KMS-11 (cell line): Measurements from ENCODE around the gene NAA10.

Source experiments
- H2AFZ ChIP-seq: fragments of 200-600 bp; sonication (generic); 2 replicates; pipeline ENCODE4 v1.6.1; 2016; ENCODE audit warnings: antibody characterized with exemption, mixed run types, low read depth
- H3K27ac ChIP-seq: fragments of 200-600 bp; sonication (generic); 2 replicates; pipeline ENCODE4 v1.6.1; 2016; ENCODE audit warnings: mild to moderate bottlenecking, mixed run types
- H3K27me3 ChIP-seq: fragments of 200-600 bp; sonication (generic); 2 replicates; pipeline ENCODE4 v1.6.1; 2017; ENCODE audit warnings: mild to moderate bottlenecking, low read depth, mixed run types, moderate library complexity; ENCODE audit not compliant: insufficient read depth
- H3K36me3 ChIP-seq: fragments of 200-600 bp; sonication (generic); 2 replicates; pipeline ENCODE4 v1.6.1; 2017; ENCODE audit warnings: mild to moderate bottlenecking, mixed run types; ENCODE audit not compliant: insufficient read depth
- H3K4me1 ChIP-seq: fragments of 200-600 bp; sonication (generic); 2 replicates; pipeline ENCODE4 v1.6.1; 2016; ENCODE audit warnings: mild to moderate bottlenecking, low read depth, mixed run types; ENCODE audit not compliant: poor library complexity, severe bottlenecking
- H3K4me2 ChIP-seq: fragments of 200-600 bp; sonication (generic); 2 replicates; pipeline ENCODE4 v1.7.0; 2016; ENCODE audit warnings: mild to moderate bottlenecking, mixed run types
- H3K4me3 ChIP-seq: fragments of 200-600 bp; sonication (generic); IDR thresholded peaks from 2 replicates; pipeline ENCODE4 v1.6.1; 2017; ENCODE audit warnings: low read depth, low read length, mixed read lengths; ENCODE audit not compliant: insufficient read depth
- H3K79me2 ChIP-seq: fragments of 200-600 bp; sonication (generic); 2 replicates; pipeline ENCODE4 v1.6.1; 2016; ENCODE audit warnings: low read depth, mixed run types; ENCODE audit not compliant: insufficient read depth
- H3K9ac ChIP-seq: fragments of 200-600 bp; sonication (generic); 2 replicates; pipeline ENCODE4 v1.6.1; 2016; ENCODE audit warnings: mild to moderate bottlenecking, mixed run types
- H4K20me1 ChIP-seq: fragments of 200-600 bp; sonication (generic); 2 replicates; pipeline ENCODE4 v1.6.1; 2016; ENCODE audit warnings: mild to moderate bottlenecking, mixed run types; ENCODE audit not compliant: insufficient read depth
- TF ChIP-seq, protein P1 (sequence below): fragments of 200-600 bp; sonication (generic); conservative IDR thresholded peaks from 2 replicates; pipeline ENCODE4 v1.6.1; 2017; ENCODE audit warnings: low read depth, mild to moderate bottlenecking, antibody characterized with exemption, low read length, moderate library complexity, mixed read lengths

Gene NAA10

DNA sequence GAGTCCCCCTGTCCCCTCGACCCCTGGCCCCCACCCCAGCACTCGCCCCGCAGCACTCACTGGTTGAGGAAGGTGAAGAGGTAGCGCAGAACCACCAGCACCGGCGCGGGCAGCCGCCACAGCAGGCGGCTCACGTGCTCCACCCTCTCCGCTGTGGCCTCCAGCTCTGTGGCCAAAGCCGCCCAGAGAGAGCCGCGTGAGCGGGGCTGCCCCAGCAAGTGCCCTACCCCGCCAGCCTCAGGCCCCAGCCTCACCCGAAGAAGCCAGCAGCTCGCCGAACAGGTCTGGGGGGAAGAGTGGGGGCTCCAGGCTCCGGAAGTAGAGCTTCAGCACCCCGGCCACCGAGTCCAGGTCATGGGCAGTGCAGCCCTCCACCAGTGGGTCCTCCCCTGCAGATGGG, 24.4 kb downstream of the NAA10 start:
- H3K4me1 ChIP-seq, result no peaks in the 10 kb centered on the region
- H3K27me3 ChIP-seq, result no peaks in the 10 kb centered on the region
- H3K4me2 ChIP-seq, result no peak overlapping the region
- H3K4me3 ChIP-seq, result no peak overlapping the region
- TF ChIP-seq, protein P1, sequence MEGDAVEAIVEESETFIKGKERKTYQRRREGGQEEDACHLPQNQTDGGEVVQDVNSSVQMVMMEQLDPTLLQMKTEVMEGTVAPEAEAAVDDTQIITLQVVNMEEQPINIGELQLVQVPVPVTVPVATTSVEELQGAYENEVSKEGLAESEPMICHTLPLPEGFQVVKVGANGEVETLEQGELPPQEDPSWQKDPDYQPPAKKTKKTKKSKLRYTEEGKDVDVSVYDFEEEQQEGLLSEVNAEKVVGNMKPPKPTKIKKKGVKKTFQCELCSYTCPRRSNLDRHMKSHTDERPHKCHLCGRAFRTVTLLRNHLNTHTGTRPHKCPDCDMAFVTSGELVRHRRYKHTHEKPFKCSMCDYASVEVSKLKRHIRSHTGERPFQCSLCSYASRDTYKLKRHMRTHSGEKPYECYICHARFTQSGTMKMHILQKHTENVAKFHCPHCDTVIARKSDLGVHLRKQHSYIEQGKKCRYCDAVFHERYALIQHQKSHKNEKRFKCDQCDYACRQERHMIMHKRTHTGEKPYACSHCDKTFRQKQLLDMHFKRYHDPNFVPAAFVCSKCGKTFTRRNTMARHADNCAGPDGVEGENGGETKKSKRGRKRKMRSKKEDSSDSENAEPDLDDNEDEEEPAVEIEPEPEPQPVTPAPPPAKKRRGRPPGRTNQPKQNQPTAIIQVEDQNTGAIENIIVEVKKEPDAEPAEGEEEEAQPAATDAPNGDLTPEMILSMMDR, result no peak
- H3K36me3 ChIP-seq, result no peaks in the 10 kb centered on the region
- H3K27ac ChIP-seq, result no peak overlapping the region
- no peaks in the 10 kb centered on the region for H4K20me1 ChIP-seq
- no peak overlapping the region for H2AFZ ChIP-seq
- H3K79me2 ChIP-seq, result no peaks in the 10 kb centered on the region
- H3K9ac ChIP-seq, result no peak overlapping the region

- H3K36me3 ChIP-seq, result no peaks in the 10 kb centered on the region
- H4K20me1 ChIP-seq, result no peaks in the 10 kb centered on the region
- H3K27me3 ChIP-seq, result no peaks in the 10 kb centered on the region
- H3K4me1 ChIP-seq, result peaks cover under 1% of the 10 kb centered on the region
- no peak overlapping the region for H3K4me2 ChIP-seq
- no peaks in the 10 kb centered on the region for H3K79me2 ChIP-seq
- no peak overlapping the region for H3K9ac ChIP-seq
- no peak overlapping the region for H3K4me3 ChIP-seq
- H2AFZ ChIP-seq, result no peak overlapping the region
- TF ChIP-seq, protein P1, result no peak
- no peak overlapping the region for H3K27ac ChIP-seq
These were observed 24.9 kb downstream of the NAA10 start for GRCh38 chrX:153909980-153910360.

DNA sequence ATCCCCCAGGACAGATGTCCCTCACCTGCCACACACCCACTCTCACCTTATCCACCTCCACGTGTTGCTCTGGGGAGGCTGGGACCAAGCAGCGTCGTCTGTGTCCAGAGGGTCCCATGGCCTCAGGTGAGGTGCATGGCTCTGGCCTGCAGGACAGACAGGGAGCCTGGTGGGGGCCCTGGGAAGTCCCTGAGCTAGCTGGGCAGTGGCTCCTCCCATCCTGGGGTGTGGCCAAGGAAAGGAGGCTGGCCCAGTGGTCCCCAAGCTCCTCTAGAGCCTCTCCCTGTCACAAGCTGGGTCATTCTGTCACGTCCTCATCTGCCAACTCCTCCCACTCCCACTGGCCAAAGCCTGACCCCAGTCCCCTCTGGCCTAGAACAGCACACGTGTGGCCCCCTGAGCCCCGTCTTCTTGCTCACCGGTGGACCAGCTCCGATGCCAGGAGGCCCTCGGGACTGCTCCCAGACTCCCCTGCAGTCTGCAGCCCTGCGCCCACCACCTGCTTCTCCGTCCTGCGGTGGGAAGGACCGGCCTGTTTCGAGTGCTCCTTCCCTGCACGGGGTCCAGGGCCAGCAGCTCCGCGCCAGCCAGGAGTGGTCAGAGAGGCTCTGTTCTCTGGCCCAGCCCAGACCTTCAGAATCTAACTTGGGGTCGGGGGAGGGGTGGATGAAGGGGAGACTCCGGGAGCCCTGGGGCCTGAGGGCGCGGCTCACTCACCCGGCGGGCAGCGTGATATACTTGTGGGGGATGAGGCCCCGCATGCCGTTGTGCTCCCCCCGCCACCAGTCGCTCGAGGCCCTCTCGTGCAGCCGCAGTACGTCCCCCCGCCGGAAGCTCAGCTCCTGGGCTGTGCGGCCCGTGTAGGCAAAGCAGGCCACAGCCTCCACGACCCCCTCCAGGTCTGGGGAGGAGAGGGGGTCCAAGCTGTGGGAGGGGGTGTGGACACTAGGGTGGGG, 25.5 kb downstream of the NAA10 start:
- Histone ChIP-seq H3K4me1 (peaks cover 5% of the 10 kb centered on the region), H3K4me2 (no peak overlapping the region), H4K20me1 (no peaks in the 10 kb centered on the region), H3K9ac (no peak overlapping the region), H3K79me2 (no peaks in the 10 kb centered on the region), H2AFZ (no peak overlapping the region), H3K27me3 (no peaks in the 10 kb centered on the region), H3K4me3 (no peak overlapping the region), H3K27ac (no peak overlapping the region), H3K36me3 (no peaks in the 10 kb centered on the region)
- TF ChIP-seq, protein P1, result no peak

DNA sequence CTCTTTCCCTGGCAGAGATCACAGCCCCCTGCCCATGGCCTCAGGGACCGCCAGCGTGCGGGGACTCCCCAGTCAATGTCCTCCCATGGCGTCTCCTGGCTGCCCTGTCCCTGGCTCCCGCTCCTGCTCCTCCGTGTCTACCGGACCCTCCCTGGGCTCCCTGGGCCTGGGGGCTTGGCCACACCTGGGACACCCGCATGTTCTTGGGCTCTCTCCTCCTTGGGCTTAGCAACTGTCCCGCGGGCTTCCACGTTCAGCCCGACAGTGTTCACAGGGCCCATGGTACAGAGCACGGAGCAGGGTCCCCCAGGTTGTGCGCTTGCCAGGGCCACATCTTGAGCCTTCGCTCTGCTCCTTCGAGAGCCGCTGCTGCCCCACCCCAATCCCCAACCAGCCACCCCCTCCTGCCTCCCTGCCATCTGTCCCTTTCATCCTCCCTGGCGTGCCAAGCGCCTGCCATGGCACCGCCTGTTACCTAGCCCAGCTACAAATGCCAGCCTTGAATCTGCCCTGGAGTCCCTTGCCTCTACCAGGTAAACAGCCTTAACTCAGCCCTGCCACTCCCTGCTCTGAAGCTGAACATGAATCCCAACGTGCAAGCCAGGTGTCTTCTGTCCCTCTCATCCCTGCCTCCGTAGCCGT, 26.5 kb downstream of the NAA10 start:
- Histone ChIP-seq H3K4me3 (no peak overlapping the region), H3K4me2 (no peak overlapping the region), H3K27ac (no peak overlapping the region), H3K4me1 (peaks cover 10% of the 10 kb centered on the region), H3K36me3 (no peaks in the 10 kb centered on the region), H2AFZ (no peak overlapping the region), H3K27me3 (no peaks in the 10 kb centered on the region), H4K20me1 (no peaks in the 10 kb centered on the region), H3K79me2 (no peaks in the 10 kb centered on the region), H3K9ac (no peak overlapping the region)
- TF ChIP-seq, protein P1, result no peak
